HCT116 (cell line): ENCODE data around the gene PHYH. TPM values are rescaled to one million over a fixed set of nuclear protein-coding genes. Genes with fewer than 3 reads are reported as not detected.

Experiments used
- ATAC-seq: fragments of 200-7000 bp; cut with Tn5 transposase; 2 replicates; pipeline ENCODE4 v1.9.1; 2020; ENCODE audit warnings: mild to moderate bottlenecking, moderate library complexity
- BruUV-seq: library from RNA; stranded (reverse); fragments of 400-500 nt; replicated peaks from 2 replicates; lab custom pipeline; 2021; lab: Mats Ljungman, UMichigan
- CTCF ChIA-PET: fragments of 300-600 bp; sonication (Branson Sonifier 250); formaldehyde crosslinking; loops from one replicate; lab custom pipeline; 2021; ENCODE audit warnings: antibody characterized with exemption; lab: Charles Lee
- POLR2A ChIA-PET: fragments of 300-600, 350-600 bp; sonication (Branson Sonifier 250); formaldehyde crosslinking; loops from one replicate; lab custom pipeline; 2021; ENCODE audit warnings: antibody characterized with exemption; lab: Charles Lee
- RAD21 ChIA-PET, 2 experiments: fragments of 300-600 bp; sonication (Branson Sonifier 250); formaldehyde crosslinking; loops; one replicate each; lab custom pipeline; 2023; ENCODE audit warnings: low total read pairs in 2 of 2; ENCODE audit not compliant: uncharacterized antibody in 2 of 2, unreplicated experiment in 2 of 2, low non-redundant PET in 1 of 2; lab: Charles Lee
- DNase-seq: peaks from one replicate; pipeline ENCODE4 v3.0.0-alpha.2; 2010; ENCODE audit warnings: low read depth, low spot score
- H2AFZ ChIP-seq: fragments of 200-600 bp; shearing (Covaris generic), sonication (generic); 2 replicates; pipeline ENCODE4 v1.6.1; 2017; ENCODE audit warnings: low read depth, mixed run types, mixed read lengths, antibody characterized with exemption, low read length; ENCODE audit not compliant: poor library complexity, severe bottlenecking
- H3K27ac ChIP-seq: 2 replicates; pipeline ENCODE4 v1.5.1; 2012; ENCODE audit warnings: low read depth, low read length
- H3K27me3 ChIP-seq: fragments of 200-600 bp; sonication (generic); 2 replicates; pipeline ENCODE4 v1.6.1; 2016; ENCODE audit warnings: mixed run types, low read length, mixed read lengths; ENCODE audit not compliant: insufficient read depth
- H3K36me3 ChIP-seq, 2 experiments: fragments of 200-500 bp in 1 of 2; fragments of 200-600 bp in 1 of 2; sonication (Bioruptor generic) in 1 of 2; sonication (generic) in 1 of 2; 2 replicates each; pipeline versions ENCODE4 v1.5.1 to v1.6.1; 2014 to 2016; ENCODE audit warnings: low read length in 2 of 2, inconsistent platforms in 1 of 2, mixed read lengths in 1 of 2, mixed run types in 1 of 2; ENCODE audit not compliant: insufficient read depth in 2 of 2, control insufficient read depth in 1 of 2
- H3K4me1 ChIP-seq, 2 experiments: fragments of 200-600 bp in 1 of 2; sonication (generic) in 1 of 2; 2 replicates each; pipeline versions ENCODE4 v1.5.1 to v1.6.1; 2012 to 2017; ENCODE audit warnings: low read length in 2 of 2, inconsistent platforms in 1 of 2, mild to moderate bottlenecking in 1 of 2, mixed read lengths in 1 of 2, mixed run types in 1 of 2, moderate library complexity in 1 of 2; ENCODE audit not compliant: insufficient read depth in 2 of 2, control insufficient read depth in 1 of 2
- H3K4me2 ChIP-seq: fragments of 200-600 bp; sonication (generic); 2 replicates; pipeline ENCODE4 v1.6.1; 2017; ENCODE audit warnings: mixed run types, low read length, mixed read lengths
- H3K4me3 ChIP-seq, 2 experiments: fragments of 200-600 bp in 1 of 2; sonication (generic) in 1 of 2; replicated peaks in 1 of 2; 2 replicates each; pipeline ENCODE4 v1.5.1; 2011 to 2016; ENCODE audit warnings: low read length in 2 of 2, control low read depth in 1 of 2, low read depth in 1 of 2, mild to moderate bottlenecking in 1 of 2, mixed read lengths in 1 of 2, mixed run types in 1 of 2
- H3K79me2 ChIP-seq: fragments of 200-600 bp; sonication (generic); 2 replicates; pipeline ENCODE4 v1.6.1; 2017; ENCODE audit warnings: mild to moderate bottlenecking, mixed run types, low read length, moderate library complexity, mixed read lengths; ENCODE audit not compliant: insufficient read depth
- H3K9ac ChIP-seq: fragments of 200-600 bp; sonication (generic); 2 replicates; pipeline ENCODE4 v1.6.1; 2016; ENCODE audit warnings: low read length, mixed read lengths
- H3K9me2 ChIP-seq: fragments of 200-600 bp; sonication (generic), shearing (Covaris generic); 2 replicates; pipeline ENCODE4 v1.6.1; 2017; ENCODE audit warnings: mixed run types, mild to moderate bottlenecking, moderate library complexity; ENCODE audit not compliant: insufficient read depth
- H3K9me3 ChIP-seq, 2 experiments: fragments of 200-500 bp in 1 of 2; fragments of 200-600 bp in 1 of 2; sonication (Bioruptor generic) in 1 of 2; sonication (generic) in 1 of 2; 2 replicates each; pipeline ENCODE4 v1.6.1; 2014 to 2017; ENCODE audit warnings: low read length in 2 of 2, mixed read lengths in 2 of 2, inconsistent platforms in 1 of 2, low read depth in 1 of 2, mild to moderate bottlenecking in 1 of 2, mixed run types in 1 of 2, moderate library complexity in 1 of 2; ENCODE audit not compliant: control insufficient read depth in 1 of 2, insufficient read depth in 1 of 2
- H4K20me1 ChIP-seq: fragments of 200-600 bp; sonication (generic), shearing (Covaris generic); 2 replicates; pipeline ENCODE4 v1.6.1; 2017; ENCODE audit warnings: mixed run types, mild to moderate bottlenecking, moderate library complexity; ENCODE audit not compliant: insufficient read depth
- ATF3 ChIP-seq: IDR thresholded peaks from 2 replicates; pipeline ENCODE4 v1.6.1; 2012
- CEBPB ChIP-seq: IDR thresholded peaks from 2 replicates; pipeline ENCODE4 v1.6.1; 2012; ENCODE audit warnings: low read depth
- CTCF ChIP-seq, 3 experiments: fragments of 200-600 bp in 1 of 3; sonication (generic) in 1 of 3; IDR thresholded peaks in 2 of 3; conservative IDR thresholded peaks in 1 of 3; 2 replicates each; pipeline ENCODE4 v1.5.1; 2012 to 2017; ENCODE audit warnings: low read depth in 2 of 3, low read length in 2 of 3, antibody characterized with exemption in 1 of 3, borderline replicate concordance in 1 of 3, control low read depth in 1 of 3, mild to moderate bottlenecking in 1 of 3, mixed read lengths in 1 of 3, mixed run types in 1 of 3, moderate library complexity in 1 of 3; ENCODE audit not compliant: insufficient read depth in 1 of 3
- EGR1 ChIP-seq: IDR thresholded peaks from 2 replicates; pipeline ENCODE4 v1.6.1; 2012; ENCODE audit warnings: low read depth
- EZH2 ChIP-seq: fragments of 200-600 bp; sonication (generic); IDR thresholded peaks from 2 replicates; pipeline ENCODE4 v1.6.1; 2017; ENCODE audit warnings: antibody characterized with exemption, mixed run types
- EZH2phosphoT487 ChIP-seq: fragments of 200-600 bp; IDR thresholded peaks from 2 replicates; pipeline ENCODE4 v1.6.1; 2018; ENCODE audit warnings: antibody characterized with exemption, borderline replicate concordance
- FOSL1 ChIP-seq: IDR thresholded peaks from 2 replicates; pipeline ENCODE4 v1.6.1; 2012; ENCODE audit warnings: low read depth
- JUND ChIP-seq: IDR thresholded peaks from 2 replicates; pipeline ENCODE4 v1.6.1; 2012
- MAX ChIP-seq: IDR thresholded peaks from 2 replicates; pipeline ENCODE4 v1.6.1; 2012
- POLR2A ChIP-seq: IDR thresholded peaks from 2 replicates; pipeline ENCODE4 v1.7.0; 2011; ENCODE audit warnings: borderline replicate concordance; ENCODE audit not compliant: insufficient read depth, insufficient read length; ENCODE audit errors: extremely low read depth
- POLR2AphosphoS5 ChIP-seq: IDR thresholded peaks from 2 replicates; pipeline ENCODE4 v1.6.1; 2011; ENCODE audit warnings: mild to moderate bottlenecking, low read depth, low read length, moderate library complexity
- REST ChIP-seq: IDR thresholded peaks from 2 replicates; pipeline ENCODE4 v1.6.1; 2012; ENCODE audit warnings: low read depth
- SIN3A ChIP-seq: IDR thresholded peaks from 2 replicates; pipeline ENCODE4 v1.6.1; 2012; ENCODE audit warnings: low read depth
- SP1 ChIP-seq: IDR thresholded peaks from 2 replicates; pipeline ENCODE4 v1.6.1; 2012; ENCODE audit warnings: low read depth
- SRF ChIP-seq: IDR thresholded peaks from 2 replicates; pipeline ENCODE4 v1.6.1; 2012; ENCODE audit warnings: low read depth
- TCF7L2 ChIP-seq: IDR thresholded peaks from 2 replicates; pipeline ENCODE4 v1.7.0; 2011; ENCODE audit warnings: borderline replicate concordance, inconsistent platforms; ENCODE audit not compliant: insufficient read depth, insufficient read length; ENCODE audit errors: extremely low read depth
- YY1 ChIP-seq: IDR thresholded peaks from 2 replicates; pipeline ENCODE4 v1.6.1; 2011; ENCODE audit warnings: low read length, low read depth, moderate library complexity, mild to moderate bottlenecking; ENCODE audit not compliant: insufficient replicate concordance; ENCODE audit errors: extremely low read depth
- ZBTB33 ChIP-seq: IDR thresholded peaks from 2 replicates; pipeline ENCODE4 v1.6.1; 2011; ENCODE audit warnings: mild to moderate bottlenecking, low read length, moderate library complexity; ENCODE audit not compliant: insufficient replicate concordance; ENCODE audit errors: extremely low read depth
- ZNF274 ChIP-seq: fragments of 200-500 bp; sonication (Bioruptor generic); IDR thresholded peaks from 2 replicates; pipeline ENCODE4 v1.6.1; 2014; ENCODE audit warnings: mild to moderate bottlenecking, low read depth, low read length, inconsistent platforms
- intact Hi-C: fragments of 100-400 bp; cut with micrococcal nuclease; formaldehyde crosslinking; loops from 2 replicates; pipeline ENCODE4 v1.10.0; 2022
- total RNA-seq: library from RNA; stranded (reverse); gene quantifications from one replicate; pipeline ENCODE4 v1.2.1, GENCODE V29; 2021; ENCODE audit not compliant: unreplicated experiment

The PHYH gene
- total RNA-seq, 1 experiment from 2014 or later = 15.3 TPM

- Histone ChIP-seq H3K9me3 (no peaks in the 10 kb centered on the region), H2AFZ (no peak overlapping the region), H3K27ac (no peak overlapping the region), H3K36me3 (no peaks in the 10 kb centered on the region), H3K9ac (no peak overlapping the region), H4K20me1 (no peaks in the 10 kb centered on the region), H3K9me2 (no peaks in the 10 kb centered on the region), H3K27me3 (no peaks in the 10 kb centered on the region), H3K4me1 (no peaks in the 10 kb centered on the region), H3K79me2 (no peaks in the 10 kb centered on the region), H3K4me3 (no peak overlapping the region), H3K4me2 (no peak overlapping the region)
- ChIA-PET POLR2A (interaction anchor here (0.6 kb wide), 1 partner anchor 157 kb away, joined by 4 read pairs; no protein-coding TSS in a partner anchor), RAD21 (no interaction called here), CTCF (no interaction called here)
- no peak for DNase-seq
- no peak for ATAC-seq
- intact Hi-C loops = no loop called here
- BruUV-seq = no TSS peak
- TF ChIP-seq EZH2 (no peak), SRF (no peak), ZNF274 (no peak), TCF7L2 (no peak), EZH2phosphoT487 (no peak), SIN3A (no peak), CTCF (IDR thresholded peaks at IDR 0.05 in 2 of 3, conservative IDR thresholded peaks at IDR 0.05 in 1 of 3; ENCODE audit: borderline replicate concordance in 1 of 3, insufficient read depth in 1 of 3, low read depth in 2 of 3, low read length in 2 of 3) (no peak), ATF3 (no peak), ZBTB33 (no peak), YY1 (no peak), EGR1 (no peak), REST (no peak), POLR2AphosphoS5 (no peak), JUND (no peak), SP1 (no peak), MAX (no peak), FOSL1 (no peak), CEBPB (no peak), POLR2A (no peak)
Observed at GRCh38 chr10:13308096-13308495, 8.2 kb upstream of the PHYH start.
